ENCODE measurements around the gene AHI1.

- TF ChIP-seq, protein P1, sequence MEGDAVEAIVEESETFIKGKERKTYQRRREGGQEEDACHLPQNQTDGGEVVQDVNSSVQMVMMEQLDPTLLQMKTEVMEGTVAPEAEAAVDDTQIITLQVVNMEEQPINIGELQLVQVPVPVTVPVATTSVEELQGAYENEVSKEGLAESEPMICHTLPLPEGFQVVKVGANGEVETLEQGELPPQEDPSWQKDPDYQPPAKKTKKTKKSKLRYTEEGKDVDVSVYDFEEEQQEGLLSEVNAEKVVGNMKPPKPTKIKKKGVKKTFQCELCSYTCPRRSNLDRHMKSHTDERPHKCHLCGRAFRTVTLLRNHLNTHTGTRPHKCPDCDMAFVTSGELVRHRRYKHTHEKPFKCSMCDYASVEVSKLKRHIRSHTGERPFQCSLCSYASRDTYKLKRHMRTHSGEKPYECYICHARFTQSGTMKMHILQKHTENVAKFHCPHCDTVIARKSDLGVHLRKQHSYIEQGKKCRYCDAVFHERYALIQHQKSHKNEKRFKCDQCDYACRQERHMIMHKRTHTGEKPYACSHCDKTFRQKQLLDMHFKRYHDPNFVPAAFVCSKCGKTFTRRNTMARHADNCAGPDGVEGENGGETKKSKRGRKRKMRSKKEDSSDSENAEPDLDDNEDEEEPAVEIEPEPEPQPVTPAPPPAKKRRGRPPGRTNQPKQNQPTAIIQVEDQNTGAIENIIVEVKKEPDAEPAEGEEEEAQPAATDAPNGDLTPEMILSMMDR (IDR thresholded peaks at IDR 0.05), result no peak
- TF ChIP-seq POLR2A (IDR thresholded peaks at IDR 0.05), result no peak
Observed at GRCh38 chr6:135269481-135269891, 228.1 kb downstream of the AHI1 start.
